Measurements from ENCODE around the gene EDEM3.
A peak's percentile ranks its signal among the peaks of the same experiment; 100 is the strongest.
"Not testable (repeated sequence)": the region's sequence is repeated elsewhere in the genome, so short reads cannot be mapped to it uniquely, and the experiment has no call there.

Gene EDEM3

GRCh38 chr1:184768467-184768866, 13.8 kb upstream of the EDEM3 start:
- peak; percentile 73 for DNase-seq (ENCODE audit: low spot score)

- DNase-seq (ENCODE audit: low spot score) = no peak
Observed at GRCh38 chr1:184767591-184767990, 12.9 kb upstream of the EDEM3 start.

- no peak for DNase-seq (ENCODE audit: low spot score)
Observed at GRCh38 chr1:184764483-184764882, 9.8 kb upstream of the EDEM3 start.

- DNase-seq (ENCODE audit: low spot score) = not testable (repeated sequence)
Observed at GRCh38 chr1:184763520-184763919, 8.9 kb upstream of the EDEM3 start.

DNA sequence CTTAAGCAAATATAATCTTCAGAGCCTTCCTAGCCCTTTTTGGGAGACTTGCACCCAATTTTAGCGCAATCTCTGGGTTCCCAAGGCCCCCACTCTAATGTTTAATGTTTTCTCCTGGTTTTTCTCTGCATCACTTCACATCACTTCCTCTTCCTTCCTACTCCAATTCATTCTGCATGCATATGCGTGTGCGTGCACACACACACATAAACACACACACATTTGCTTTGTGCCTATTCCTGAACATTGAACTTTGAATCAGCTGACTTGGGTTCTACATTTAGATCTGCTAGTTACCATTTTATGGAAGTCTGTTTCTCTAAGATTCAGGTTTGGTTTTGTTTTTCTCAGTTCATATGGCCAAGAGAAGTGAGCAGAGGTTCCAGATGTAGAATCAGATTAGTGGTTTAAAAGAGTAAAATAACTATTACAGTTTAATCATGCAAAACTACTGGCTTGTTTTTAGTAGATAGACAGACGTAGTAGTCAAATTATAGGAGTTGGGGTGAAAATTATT, 7.4 kb upstream of the EDEM3 start:
- no peak for DNase-seq (ENCODE audit: low spot score)

DNA sequence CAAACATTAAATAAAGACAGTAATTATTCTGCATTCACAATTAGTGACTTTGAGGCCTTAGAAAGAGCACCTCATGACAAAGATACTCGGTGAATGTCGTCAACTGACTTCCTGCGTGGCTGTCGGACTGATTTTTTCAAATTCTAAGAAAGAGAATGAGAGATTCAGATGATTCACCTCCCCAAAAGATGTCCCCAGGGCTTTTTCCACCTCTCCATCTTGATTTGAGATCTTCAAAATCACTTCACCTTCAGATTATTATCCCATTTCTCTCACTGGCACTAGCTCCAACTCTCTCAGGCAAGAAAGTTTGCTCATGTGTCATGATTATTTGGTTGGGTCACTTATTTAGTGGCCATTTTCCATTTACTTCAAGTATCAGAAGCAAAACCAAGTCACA, 5.0 kb upstream of the EDEM3 start:
- DNase-seq (ENCODE audit: low spot score) = no peak

DNA sequence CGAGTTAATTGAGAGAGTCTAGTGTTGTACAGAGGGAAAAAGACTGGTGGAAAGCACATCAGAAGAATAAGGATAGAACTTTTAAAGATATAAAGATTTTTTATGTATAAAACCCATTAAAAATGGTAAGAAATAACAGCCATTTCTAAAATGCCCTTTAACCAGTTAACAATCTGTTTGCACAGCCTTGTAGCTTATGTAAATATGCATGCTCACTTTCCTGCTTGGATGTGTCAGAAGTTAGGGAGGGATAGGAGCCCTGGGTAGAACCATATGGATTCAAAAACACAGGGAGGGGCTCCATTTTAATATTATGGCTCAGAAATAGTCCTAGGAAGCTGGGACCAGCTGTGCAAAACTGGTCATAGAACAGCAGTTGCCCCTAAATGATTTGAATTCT, 4.5 kb upstream of the EDEM3 start:
- no peak for DNase-seq (ENCODE audit: low spot score)

- no peak for DNase-seq (ENCODE audit: low spot score)
Observed at GRCh38 chr1:184757891-184758290, 3.2 kb upstream of the EDEM3 start.

GRCh38 chr1:184757406-184757805, 2.7 kb upstream of the EDEM3 start:
- DNase-seq (ENCODE audit: low spot score) = no peak

DNA sequence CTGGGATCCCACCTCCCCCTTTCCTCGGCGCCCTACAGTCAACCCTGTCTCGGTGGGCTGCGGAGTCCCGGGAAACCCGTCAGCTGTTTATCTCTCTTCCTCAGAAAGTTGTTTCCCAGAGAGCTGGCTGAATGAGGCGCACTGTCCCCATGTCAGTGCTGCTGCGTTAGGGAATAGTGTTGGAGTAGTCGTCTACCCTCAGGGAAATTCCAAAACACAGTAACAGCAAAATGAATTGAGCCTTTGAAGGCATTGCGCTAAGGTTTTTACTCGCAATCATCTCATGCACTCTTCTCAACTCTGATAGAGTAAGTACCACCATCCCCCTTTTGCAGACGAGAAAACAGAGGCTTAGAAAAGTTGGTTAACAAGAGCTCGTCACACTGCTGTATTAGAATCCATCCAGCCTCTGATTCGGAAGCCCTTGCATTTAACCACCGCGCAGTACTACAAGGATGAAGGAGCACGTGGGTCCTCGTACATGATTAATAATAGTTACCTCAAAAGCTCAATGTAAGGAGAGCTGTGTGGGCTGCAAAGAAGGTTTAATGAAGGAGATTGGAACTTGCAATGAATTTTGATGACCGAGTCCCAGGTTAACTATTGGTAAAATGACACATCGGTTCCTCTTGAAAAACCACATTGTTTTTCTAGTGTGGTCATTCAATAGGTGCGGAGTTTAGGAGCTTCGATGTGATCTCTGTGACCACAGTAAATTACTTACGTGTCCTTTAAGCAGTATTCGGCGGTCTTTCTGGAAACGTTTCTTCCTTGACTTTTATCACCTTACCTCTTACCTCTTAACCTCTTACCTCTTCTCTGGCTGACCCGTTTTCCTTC, 788 bp upstream of the EDEM3 start:
- DNase-seq (ENCODE audit: low spot score) = no peak

DNA sequence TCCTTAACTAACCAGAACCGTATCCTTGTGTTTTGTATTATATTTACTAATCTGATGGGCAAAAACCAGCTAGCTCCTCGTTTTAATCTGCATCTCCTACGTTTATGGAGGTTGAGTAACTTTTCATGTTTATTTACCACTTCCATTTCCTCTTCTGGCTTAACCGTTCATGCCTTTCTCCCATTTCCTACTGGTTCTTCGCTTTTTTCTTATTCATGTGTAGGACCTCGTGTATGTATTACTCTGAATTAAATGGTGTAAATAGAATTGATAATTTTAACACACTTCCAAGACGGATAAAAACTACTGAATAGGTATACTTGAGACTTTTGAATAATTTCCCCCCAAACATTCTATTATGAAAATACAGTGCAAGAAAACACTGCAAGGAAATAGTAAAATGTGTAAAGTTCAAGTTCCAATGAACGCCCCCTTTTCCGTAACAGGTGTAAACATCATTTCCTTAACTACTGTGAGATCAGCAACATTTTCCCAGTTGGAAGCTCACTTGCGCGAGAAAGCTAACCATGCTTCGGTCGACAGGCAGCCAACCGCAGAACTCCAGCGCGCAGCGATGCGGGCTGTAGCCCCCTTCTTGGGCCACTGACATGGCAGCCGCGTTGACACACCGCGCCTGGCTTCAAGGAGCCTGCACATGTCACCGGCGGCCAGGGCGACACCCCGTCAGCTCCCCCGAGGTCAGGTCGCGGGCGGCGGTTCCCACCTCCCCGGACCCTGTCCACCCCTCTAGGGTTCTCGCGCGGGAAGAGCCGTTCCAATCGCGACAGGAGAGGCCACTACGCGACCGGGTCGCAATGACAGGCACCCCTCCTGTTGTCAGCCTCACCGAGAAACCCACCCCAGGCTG, 816 bp downstream of the EDEM3 start:
- peak; percentile 46 for DNase-seq (ENCODE audit: low spot score)

- no peak for DNase-seq (ENCODE audit: low spot score)
Observed at GRCh38 chr1:184753117-184753516, 1.5 kb downstream of the EDEM3 start.

- no peak for DNase-seq (ENCODE audit: low spot score)
Observed at GRCh38 chr1:184752656-184753055, 2.0 kb downstream of the EDEM3 start.

GRCh38 chr1:184748740-184749139, 5.9 kb downstream of the EDEM3 start:
- DNase-seq (ENCODE audit: low spot score) = peak; percentile 20

DNA sequence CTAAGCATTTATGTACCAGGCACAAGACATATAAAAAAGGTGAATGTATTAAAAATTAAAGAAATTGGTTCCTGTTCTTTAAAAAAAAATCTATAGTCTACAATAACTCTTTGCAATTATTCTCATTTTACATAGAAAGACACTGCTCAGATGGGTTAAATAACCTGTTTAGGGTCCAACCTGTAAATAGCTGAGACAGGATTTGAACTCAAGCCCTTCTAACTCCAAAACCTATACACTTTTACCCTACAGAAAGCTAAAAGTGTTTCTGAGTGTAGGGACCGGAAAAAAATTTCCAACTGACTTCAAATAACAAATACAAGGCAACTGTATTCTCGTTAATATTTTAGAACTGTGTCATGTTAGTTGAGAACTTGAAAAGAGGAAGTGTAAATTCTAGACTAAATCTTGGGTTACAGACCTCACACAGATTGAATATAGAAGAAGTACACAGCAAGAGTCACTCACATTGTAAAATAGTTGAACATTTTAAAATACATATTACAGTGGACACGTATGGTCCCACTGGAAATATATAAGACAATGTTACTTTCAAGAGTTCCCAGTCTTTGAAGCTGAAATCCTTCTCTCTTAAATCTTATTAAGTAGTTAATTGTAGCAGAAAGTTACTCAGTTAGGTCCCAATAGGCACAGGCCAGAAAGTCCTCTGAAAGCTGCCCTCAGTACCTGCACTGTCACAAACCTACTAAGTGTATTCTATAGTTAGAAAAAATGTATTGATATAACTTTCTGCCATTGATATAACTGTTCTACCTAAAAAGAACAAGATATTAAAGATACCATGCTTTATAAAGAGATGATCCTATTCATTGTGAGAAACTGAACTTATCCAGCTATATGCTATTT, 7.3 kb downstream of the EDEM3 start:
- DNase-seq (ENCODE audit: low spot score) = no peak

GRCh38 chr1:184745929-184746638, 8.6 kb downstream of the EDEM3 start:
- peak; percentile 61 for DNase-seq (ENCODE audit: low spot score)

DNA sequence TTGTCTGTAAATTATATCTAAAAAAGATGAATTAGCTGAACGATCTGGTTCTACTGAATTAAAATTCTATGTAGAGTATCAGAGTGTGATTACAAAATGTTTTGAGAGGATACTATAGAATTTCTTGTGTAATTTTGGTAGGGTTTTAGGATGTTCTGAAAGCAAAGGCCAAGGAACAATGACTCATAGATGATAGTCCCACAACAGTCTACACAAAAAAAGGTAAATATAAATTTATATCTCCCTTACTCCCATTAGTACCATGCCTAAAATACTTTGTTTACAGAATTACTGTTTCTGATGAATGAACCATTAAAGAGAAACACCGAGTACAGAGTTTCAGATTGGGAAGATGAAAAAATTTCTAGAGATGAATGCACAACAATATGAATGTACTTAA, 9.5 kb downstream of the EDEM3 start:
- DNase-seq (ENCODE audit: low spot score) = no peak

DNA sequence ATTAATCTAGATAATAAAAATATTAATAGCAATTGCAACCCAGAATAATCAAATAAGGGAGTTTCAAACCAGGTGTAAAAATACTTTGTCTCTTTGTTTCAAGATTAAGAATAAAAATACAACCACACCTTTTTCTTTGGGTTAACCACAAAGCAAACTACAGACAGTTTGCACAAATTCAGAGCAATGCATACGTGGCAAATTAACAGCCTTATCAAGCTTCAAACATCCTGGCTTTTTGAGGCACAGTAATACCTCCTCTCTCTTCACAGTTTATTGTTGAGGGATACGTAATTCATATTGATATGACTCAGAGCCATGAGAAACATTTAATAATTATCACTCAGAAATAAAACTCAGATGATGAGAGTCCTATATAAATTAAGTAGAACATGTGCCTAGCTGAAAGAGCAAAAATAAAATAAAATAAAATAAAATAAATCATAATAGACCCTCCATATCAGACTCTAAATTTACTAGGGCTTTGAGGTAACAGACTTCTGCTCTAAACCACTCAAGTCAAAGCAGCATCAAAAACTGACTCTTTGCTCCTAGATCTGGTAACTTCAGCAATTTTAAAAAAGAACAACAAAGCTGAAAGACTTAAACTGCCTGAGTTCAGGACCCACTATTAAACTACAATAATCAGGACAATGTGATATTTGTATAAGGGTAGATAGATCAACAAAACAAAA, 11.4 kb downstream of the EDEM3 start:
- peak; percentile 47 for DNase-seq (ENCODE audit: low spot score)

- DNase-seq (ENCODE audit: low spot score) = no peak
Observed at GRCh38 chr1:184740344-184740743, 14.3 kb downstream of the EDEM3 start.

GRCh38 chr1:184739796-184740195, 14.9 kb downstream of the EDEM3 start:
- no peak for DNase-seq (ENCODE audit: low spot score)

GRCh38 chr1:184739070-184739469, 15.6 kb downstream of the EDEM3 start:
- DNase-seq (ENCODE audit: low spot score) = no peak

Measured in hematopoietic multipotent progenitor cell treated with erythropoietin and hydrocortisone succinate and interleukin-3 and kit ligand, for 15 days (in vitro differentiated cells).